ENCODE data around the gene TMEM272.

The TMEM272 gene

DNA sequence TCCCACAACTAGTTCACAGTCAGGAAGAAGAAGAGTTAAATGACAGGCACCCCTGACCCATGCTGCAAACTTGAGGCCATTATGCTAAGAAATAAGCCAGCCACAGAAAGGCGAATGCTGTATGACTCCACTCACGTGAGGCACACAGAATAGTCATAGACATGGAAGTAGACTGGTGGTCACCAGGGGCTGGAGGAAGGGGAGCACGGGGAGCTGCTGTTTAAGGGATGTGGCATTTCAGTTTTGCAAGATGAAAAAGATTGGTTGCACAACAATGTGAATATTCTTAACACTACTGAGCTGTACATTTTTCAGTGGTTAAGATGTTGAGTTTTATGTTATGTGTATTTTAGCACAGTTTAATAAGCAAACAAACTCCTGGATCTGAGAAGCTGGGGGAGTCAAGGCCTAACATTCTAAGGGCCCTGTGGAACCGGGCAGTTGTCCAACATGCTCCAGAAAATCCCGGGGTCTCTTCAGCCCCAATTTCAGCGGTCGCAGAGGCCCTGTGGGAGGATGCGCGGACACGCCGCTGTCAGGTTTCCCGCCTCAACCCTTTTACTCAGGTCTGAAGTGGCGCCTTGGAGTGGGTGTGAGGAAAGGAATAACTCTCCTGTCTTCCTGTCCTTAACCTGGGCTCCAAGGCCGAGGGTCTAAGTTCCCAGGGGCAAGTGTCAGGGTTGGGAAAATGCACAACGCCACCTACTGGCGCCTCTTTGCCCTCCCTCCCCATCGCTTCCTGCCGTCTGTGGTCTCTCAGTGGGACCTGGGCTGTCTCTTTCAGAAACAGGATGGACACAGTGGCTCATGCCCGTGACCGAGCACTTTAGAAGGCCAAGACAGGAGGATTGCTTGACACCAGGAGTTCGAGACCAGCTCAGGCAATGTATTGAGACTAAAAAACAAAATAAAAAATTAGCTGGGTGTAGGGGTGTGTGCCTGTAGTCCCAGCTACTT lies 4.4 kb upstream of the TMEM272 start:
- TF ChIP-seq, protein P1, sequence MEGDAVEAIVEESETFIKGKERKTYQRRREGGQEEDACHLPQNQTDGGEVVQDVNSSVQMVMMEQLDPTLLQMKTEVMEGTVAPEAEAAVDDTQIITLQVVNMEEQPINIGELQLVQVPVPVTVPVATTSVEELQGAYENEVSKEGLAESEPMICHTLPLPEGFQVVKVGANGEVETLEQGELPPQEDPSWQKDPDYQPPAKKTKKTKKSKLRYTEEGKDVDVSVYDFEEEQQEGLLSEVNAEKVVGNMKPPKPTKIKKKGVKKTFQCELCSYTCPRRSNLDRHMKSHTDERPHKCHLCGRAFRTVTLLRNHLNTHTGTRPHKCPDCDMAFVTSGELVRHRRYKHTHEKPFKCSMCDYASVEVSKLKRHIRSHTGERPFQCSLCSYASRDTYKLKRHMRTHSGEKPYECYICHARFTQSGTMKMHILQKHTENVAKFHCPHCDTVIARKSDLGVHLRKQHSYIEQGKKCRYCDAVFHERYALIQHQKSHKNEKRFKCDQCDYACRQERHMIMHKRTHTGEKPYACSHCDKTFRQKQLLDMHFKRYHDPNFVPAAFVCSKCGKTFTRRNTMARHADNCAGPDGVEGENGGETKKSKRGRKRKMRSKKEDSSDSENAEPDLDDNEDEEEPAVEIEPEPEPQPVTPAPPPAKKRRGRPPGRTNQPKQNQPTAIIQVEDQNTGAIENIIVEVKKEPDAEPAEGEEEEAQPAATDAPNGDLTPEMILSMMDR (IDR thresholded peaks at IDR 0.05; ENCODE audit: extremely low read depth, missing control alignments) = peak; percentile 53
- DNase-seq (ENCODE audit: low spot score) = peak; percentile 62

DNA sequence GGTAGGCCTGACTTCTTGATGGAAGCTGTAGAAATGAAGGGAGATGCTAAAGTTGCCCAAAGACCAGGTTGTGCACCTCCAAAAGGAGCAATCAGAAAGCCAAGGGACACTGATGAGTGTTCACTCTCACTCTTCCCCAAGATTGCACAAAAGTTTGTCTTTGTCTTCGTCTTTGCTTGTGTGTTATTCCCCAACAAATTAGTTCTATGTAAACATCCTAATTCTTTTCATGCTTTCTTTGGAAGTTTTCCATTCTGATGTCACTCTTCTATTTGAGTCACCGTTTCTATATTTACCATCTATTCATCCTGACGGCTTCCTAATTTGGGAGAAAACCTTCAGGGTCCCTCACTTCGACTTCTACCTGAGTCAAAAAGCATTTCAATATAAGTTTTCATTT lies 3.7 kb upstream of the TMEM272 start:
- TF ChIP-seq, protein P1 (IDR thresholded peaks at IDR 0.05; ENCODE audit: extremely low read depth, missing control alignments) = no peak
- no peak for DNase-seq (ENCODE audit: low spot score)

DNA sequence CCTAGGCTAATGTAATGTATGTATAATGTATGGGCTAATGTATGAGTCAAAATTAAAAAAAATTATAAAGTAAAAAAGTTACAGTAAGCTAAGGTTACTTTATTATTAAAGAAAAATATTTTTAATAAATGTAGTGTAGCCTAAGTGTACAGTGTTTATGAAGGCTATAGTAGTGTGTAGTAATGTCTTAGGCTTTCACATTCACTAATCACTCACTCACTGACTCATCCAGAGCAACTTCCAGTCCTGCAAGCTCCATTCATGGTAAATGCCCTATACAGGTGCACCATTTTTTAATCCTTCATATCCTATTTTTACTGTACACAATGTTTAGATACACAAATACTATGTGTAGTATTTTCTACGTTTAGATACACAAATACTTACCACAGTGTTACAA lies 1.8 kb upstream of the TMEM272 start:
- TF ChIP-seq, protein P1 (IDR thresholded peaks at IDR 0.05; ENCODE audit: extremely low read depth, missing control alignments) = no peak
- no peak for DNase-seq (ENCODE audit: low spot score)

DNA sequence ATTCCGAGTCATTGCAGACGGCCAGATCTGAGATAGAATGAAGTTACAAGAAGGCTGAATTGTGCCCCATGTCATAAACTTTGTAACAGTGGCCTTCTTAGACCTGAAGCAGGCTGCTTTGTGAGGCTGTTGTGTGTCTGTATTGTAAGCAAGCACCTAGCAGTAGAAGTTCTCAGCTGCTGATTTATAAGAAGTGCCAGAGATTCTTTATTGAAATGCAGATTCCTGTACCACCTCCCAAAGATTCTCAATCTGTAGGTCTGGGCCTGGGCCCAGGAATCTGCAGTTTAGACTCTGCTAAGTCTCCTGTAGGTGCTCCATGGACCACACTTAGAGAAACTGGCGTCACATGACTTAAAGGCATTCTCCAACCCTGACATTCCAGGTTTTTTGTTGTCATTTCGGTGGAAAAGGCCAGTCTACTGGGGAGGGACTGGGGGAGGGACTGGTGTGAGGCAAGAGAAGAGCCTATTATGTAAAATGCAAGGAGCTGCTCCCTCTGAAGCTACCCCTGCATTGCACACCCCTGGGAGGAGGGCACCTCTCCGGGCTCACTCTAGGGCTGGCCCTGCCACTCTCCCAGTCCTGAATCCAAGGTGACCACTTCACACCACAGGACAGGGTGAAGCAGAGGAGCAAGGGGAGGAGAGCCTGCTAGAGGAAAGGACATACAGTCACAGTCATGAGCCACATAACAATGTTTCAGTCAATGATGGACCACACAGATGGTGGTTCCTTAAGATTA lies 769 bp upstream of the TMEM272 start:
- DNase-seq (ENCODE audit: low spot score) = no peak
- TF ChIP-seq, protein P1 (IDR thresholded peaks at IDR 0.05; ENCODE audit: extremely low read depth, missing control alignments) = no peak

GRCh38 chr13:51843529-51843928 lies 1.4 kb downstream of the TMEM272 start:
- TF ChIP-seq, protein P1 (IDR thresholded peaks at IDR 0.05; ENCODE audit: extremely low read depth, missing control alignments) = no peak
- no peak for DNase-seq (ENCODE audit: low spot score)

GRCh38 chr13:51841732-51842131 lies 3.2 kb downstream of the TMEM272 start:
- TF ChIP-seq, protein P1 (IDR thresholded peaks at IDR 0.05; ENCODE audit: extremely low read depth, missing control alignments) = no peak
- no peak for DNase-seq (ENCODE audit: low spot score)

DNA sequence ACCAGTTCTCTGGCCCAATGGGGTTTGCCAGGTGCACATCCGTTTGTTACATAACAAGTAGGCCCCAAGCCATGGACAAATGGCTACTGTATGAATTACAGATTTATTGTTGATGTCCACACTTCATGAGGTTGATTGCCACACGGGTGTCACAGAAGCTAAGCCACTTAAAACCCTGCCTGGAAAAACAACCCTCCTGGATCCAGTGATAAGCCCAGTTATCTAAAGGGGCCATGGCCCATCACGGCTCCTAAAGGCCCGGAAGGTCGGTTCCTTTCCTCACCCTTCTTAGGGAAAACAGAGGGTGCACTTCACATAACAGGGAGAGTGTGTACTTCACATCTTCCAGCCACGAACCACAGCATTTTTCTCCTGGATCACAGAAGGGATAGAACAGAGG lies 4.1 kb downstream of the TMEM272 start:
- no peak for DNase-seq (ENCODE audit: low spot score)
- TF ChIP-seq, protein P1 (IDR thresholded peaks at IDR 0.05; ENCODE audit: extremely low read depth, missing control alignments) = no peak
